Subcutaneous adipose tissue (tissue), 4 donors: ENCODE data around the gene TTC3. TPM values are rescaled to one million over a fixed set of nuclear protein-coding genes. Genes with fewer than 3 reads are reported as not detected.

Source experiments
- total RNA-seq, 4 donors: library from RNA; depleted of rRNA; stranded (reverse); fragments of >200 nt; gene quantifications; one replicate each; pipeline ENCODE4 v1.1.0, GENCODE V29; 2016
- TF ChIP-seq, protein P1 (sequence below): fragments of 450-650 bp; IDR thresholded peaks from one replicate; pipeline ENCODE4 v1.5.1; 2016; ENCODE audit warnings: low read depth, mild to moderate bottlenecking, control low read depth, antibody characterized with exemption, moderate library complexity

The TTC3 gene, protein sequence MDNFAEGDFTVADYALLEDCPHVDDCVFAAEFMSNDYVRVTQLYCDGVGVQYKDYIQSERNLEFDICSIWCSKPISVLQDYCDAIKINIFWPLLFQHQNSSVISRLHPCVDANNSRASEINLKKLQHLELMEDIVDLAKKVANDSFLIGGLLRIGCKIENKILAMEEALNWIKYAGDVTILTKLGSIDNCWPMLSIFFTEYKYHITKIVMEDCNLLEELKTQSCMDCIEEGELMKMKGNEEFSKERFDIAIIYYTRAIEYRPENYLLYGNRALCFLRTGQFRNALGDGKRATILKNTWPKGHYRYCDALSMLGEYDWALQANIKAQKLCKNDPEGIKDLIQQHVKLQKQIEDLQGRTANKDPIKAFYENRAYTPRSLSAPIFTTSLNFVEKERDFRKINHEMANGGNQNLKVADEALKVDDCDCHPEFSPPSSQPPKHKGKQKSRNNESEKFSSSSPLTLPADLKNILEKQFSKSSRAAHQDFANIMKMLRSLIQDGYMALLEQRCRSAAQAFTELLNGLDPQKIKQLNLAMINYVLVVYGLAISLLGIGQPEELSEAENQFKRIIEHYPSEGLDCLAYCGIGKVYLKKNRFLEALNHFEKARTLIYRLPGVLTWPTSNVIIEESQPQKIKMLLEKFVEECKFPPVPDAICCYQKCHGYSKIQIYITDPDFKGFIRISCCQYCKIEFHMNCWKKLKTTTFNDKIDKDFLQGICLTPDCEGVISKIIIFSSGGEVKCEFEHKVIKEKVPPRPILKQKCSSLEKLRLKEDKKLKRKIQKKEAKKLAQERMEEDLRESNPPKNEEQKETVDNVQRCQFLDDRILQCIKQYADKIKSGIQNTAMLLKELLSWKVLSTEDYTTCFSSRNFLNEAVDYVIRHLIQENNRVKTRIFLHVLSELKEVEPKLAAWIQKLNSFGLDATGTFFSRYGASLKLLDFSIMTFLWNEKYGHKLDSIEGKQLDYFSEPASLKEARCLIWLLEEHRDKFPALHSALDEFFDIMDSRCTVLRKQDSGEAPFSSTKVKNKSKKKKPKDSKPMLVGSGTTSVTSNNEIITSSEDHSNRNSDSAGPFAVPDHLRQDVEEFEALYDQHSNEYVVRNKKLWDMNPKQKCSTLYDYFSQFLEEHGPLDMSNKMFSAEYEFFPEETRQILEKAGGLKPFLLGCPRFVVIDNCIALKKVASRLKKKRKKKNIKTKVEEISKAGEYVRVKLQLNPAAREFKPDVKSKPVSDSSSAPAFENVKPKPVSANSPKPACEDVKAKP (N-terminal part only)
- total RNA-seq = 100 to 1,000 TPM; 179 to 309 (median 223) TPM

DNA sequence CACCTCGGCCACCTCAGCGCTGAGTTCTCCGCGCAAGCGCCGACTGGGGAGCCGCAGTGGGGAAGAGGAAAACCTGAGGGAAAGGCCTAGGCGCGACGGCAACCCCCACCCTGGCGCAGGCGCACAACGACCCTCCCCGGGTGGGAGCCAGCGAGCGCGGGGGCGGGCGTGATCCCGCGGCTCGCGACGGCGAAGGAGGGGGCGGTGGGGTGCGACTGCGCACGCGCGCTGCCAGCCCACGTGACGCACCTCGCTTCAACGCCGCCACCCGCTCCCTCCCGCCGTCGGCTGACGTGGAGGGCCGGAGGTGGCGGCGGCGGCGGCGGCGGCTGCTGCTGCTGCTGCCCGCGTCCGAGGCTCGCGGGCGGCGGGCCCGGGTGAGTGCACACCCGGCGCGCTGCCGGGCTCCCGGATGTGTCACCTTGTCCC is at the start of gene TTC3, which contains the start of gene PIGP:
Gene TTC3 (plus strand): TSS at position 267 of the 429 bp plus-strand sequence. CDS start 14,004 bp downstream, outside the sequence.
Gene PIGP (minus strand): TSS at position 84 of the 429 bp plus-strand sequence. CDS start 556 bp downstream, outside the sequence.
- TF ChIP-seq, protein P1, sequence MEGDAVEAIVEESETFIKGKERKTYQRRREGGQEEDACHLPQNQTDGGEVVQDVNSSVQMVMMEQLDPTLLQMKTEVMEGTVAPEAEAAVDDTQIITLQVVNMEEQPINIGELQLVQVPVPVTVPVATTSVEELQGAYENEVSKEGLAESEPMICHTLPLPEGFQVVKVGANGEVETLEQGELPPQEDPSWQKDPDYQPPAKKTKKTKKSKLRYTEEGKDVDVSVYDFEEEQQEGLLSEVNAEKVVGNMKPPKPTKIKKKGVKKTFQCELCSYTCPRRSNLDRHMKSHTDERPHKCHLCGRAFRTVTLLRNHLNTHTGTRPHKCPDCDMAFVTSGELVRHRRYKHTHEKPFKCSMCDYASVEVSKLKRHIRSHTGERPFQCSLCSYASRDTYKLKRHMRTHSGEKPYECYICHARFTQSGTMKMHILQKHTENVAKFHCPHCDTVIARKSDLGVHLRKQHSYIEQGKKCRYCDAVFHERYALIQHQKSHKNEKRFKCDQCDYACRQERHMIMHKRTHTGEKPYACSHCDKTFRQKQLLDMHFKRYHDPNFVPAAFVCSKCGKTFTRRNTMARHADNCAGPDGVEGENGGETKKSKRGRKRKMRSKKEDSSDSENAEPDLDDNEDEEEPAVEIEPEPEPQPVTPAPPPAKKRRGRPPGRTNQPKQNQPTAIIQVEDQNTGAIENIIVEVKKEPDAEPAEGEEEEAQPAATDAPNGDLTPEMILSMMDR = no peak

DNA sequence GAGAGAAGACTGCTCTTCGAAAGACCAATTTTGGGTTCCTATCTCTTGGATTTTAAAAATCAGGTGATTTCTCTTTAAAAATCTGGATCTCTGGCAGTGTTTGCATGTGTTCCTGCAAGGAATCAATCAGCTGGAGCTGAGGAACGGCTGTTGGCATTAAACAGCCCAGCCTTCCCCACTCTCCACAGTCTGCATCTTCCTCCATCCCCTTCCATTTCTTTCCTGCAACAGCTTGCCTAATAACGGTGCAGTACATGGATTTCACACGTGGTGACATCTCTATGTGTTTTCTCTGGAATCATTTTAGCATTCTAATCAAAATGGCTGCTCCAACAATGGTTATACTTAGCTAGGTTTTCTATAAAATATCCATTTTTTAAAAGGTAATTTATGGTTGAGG is 46.6 kb upstream of the TTC3 start:
- TF ChIP-seq, protein P1 = no peak

DNA sequence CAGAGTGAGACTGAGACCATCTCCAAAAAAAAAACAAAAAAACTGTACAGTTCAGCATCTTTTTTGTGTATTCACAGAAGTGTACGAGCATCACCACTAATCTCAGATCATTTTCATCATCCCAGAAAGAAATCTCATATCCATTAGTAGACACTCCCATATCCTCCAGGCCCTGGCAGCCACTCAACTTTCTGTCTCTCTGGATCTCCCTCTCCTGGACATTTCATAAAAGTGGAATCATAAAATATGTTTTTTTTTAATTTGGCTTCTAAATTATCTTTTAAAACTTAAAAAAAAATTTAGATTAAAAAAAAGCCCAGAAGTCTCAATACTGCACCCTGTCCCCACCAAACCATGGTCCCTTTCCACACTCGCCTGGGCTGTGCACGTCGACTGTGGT is 44.5 kb upstream of the TTC3 start:
- TF ChIP-seq, protein P1 = no peak

DNA sequence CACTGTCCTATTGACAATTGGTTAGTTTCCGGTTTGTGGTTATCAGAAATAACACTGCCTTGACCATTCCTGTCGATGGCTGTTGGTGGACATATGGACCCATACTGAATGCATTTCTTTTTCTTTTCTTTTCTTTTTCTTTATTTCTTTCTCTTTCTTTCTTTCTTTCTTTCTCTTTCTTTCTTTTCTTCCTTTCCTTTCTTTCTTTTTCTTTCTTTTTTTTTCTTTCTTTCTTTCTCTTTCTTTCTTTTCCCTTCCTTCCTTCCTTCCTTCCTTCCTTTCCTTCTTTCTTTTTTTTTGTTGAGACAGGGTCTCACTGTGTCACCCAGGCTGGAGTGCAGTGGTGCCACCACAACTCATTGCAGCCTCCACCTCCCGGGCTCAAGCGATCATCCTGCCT is 42.2 kb upstream of the TTC3 start:
- TF ChIP-seq, protein P1 = no peak

DNA sequence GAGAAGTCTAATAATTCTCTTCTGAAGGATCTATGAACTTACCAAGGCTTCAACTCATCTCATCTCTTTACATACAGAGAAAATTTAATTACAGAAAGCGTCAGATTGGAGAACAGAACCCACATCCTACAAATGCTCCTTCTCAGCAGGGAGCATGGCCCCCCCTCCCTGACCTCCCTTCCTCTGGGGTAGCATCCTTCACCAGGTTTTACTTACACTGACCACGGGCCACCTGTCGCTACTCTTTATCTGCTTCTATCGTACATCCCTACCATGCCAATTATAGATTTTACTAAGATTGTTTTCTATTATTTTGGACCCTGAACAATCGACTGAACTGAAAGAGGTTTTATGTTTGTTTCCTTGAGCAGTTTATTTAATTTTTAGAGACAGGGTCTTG is 40.8 kb upstream of the TTC3 start:
- TF ChIP-seq, protein P1 = no peak

DNA sequence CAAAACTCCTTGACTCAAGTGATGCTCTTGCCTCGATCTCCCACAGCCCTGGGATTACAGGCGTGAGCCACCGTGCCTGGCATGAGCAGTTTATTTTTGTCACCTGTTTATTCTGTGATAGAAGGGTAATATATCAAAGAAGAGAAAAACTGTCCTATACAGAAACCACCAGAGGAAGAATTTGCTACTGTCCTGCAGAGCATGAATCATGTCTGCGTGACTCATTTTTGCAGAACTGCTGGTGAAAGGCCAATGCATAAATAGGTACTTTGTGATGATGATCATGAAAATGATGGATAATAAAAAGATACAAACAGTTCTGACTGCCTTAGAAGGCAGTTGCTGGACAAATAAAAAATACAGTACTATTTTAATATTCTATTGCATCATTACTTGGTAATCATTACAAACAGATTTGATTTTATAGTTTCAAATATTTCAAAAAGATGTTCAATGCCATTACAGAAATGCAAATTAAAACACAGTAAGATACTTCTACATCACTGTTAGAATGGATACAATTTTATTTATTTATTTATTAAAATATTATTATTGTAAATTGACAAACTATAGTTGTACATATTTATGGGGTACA is 40.1 kb upstream of the TTC3 start:
- TF ChIP-seq, protein P1 = no peak
